CD4-positive, alpha-beta T cell (primary cell): ENCODE data around the gene MLLT3. TPM values are rescaled to one million over a fixed set of nuclear protein-coding genes. Genes with fewer than 3 reads are reported as not detected.

Source experiments
- ATAC-seq: fragments of 200-7000 bp; cut with Tn5 transposase; one replicate; pipeline ENCODE4 v1.10.0; 2022; ENCODE audit warnings: mild to moderate bottlenecking; ENCODE audit not compliant: poor library complexity
- CTCF ChIA-PET: fragments of 350-600 bp; sonication (Branson Sonifier 250); formaldehyde crosslinking; loops from one replicate; lab custom pipeline; 2021; ENCODE audit warnings: antibody characterized with exemption, inconsistent platforms; lab: Charles Lee
- POLR2A ChIA-PET: fragments of 350-600 bp; sonication (Branson Sonifier 250); formaldehyde crosslinking; loops from one replicate; lab custom pipeline; 2021; ENCODE audit warnings: antibody characterized with exemption, inconsistent platforms; lab: Charles Lee
- DNase-seq, 14 experiments: peaks; one replicate each; pipeline ENCODE4 v3.0.0-alpha.2; 2013 to 2020; ENCODE audit warnings: mixed read lengths in 2 of 14
- H3K27ac ChIP-seq, 2 donors: one replicate each; pipeline versions ENCODE4 v1.5.1 to v1.7.0; 2013; ENCODE audit warnings: low read length in 2 of 2, low read depth in 1 of 2, mild to moderate bottlenecking in 1 of 2
- H3K27me3 ChIP-seq, 2 experiments: 1 replicate in 1 of 2; 2 replicates in 1 of 2; pipeline versions ENCODE4 v1.6.1 to v1.7.0; 2013; ENCODE audit warnings: low read length in 2 of 2, control low read depth in 1 of 2, mild to moderate bottlenecking in 1 of 2, moderate library complexity in 1 of 2; ENCODE audit not compliant: insufficient read depth in 2 of 2, control insufficient read depth in 1 of 2
- H3K36me3 ChIP-seq: one replicate; pipeline ENCODE4 v1.6.1; 2013; ENCODE audit warnings: low read length, control low read depth; ENCODE audit not compliant: insufficient read depth
- H3K4me1 ChIP-seq: one replicate; pipeline ENCODE4 v1.6.1; 2013; ENCODE audit warnings: low read length, control low read depth; ENCODE audit not compliant: insufficient read depth
- H3K4me3 ChIP-seq: one replicate; pipeline ENCODE4 v1.5.1; 2013; ENCODE audit warnings: mild to moderate bottlenecking, low read length, moderate library complexity
- H3K9me3 ChIP-seq, 2 experiments: 1 replicate in 1 of 2; 2 replicates in 1 of 2; pipeline versions ENCODE4 v1.6.1 to v1.7.0; 2013; ENCODE audit warnings: low read length in 2 of 2, mild to moderate bottlenecking in 2 of 2, control low read depth in 1 of 2, moderate library complexity in 1 of 2; ENCODE audit not compliant: control insufficient read depth in 1 of 2, insufficient read depth in 1 of 2
- H3K27ac Mint-ChIP-seq: one replicate; pipeline ENCODE4 v1.8.0; 2020; ENCODE audit warnings: mixed read lengths
- H3K27me3 Mint-ChIP-seq: one replicate; pipeline ENCODE4 v1.8.0; 2021; ENCODE audit warnings: mixed read lengths
- H3K36me3 Mint-ChIP-seq: one replicate; pipeline ENCODE4 v1.8.0; 2021; ENCODE audit warnings: low read depth, mixed read lengths
- H3K4me1 Mint-ChIP-seq: one replicate; pipeline ENCODE4 v1.8.0; 2021; ENCODE audit warnings: low read depth, mixed read lengths
- H3K4me3 Mint-ChIP-seq: one replicate; pipeline ENCODE4 v1.8.0; 2020; ENCODE audit warnings: mild to moderate bottlenecking, mixed read lengths
- H3K9me3 Mint-ChIP-seq: one replicate; pipeline ENCODE4 v1.8.0; 2020; ENCODE audit warnings: mixed read lengths
- CTCF ChIP-seq: fragments of 200-600 bp; IDR thresholded peaks from one replicate; pipeline ENCODE4 v1.8.0; 2022; ENCODE audit warnings: antibody characterized with exemption, mild to moderate bottlenecking
- intact Hi-C, 2 experiments: fragments of 100-400 bp; cut with DNase I in 1 of 2; cut with micrococcal nuclease in 1 of 2; formaldehyde crosslinking; loops; one replicate each; pipeline versions ENCODE4 v1.15.1 to v1.9.0; 2023 to 2025; cut with DNase I, micrococcal nuclease
- total RNA-seq, 174 experiments: library from RNA in 2 of 174; stranded (reverse) in 2 of 174; gene quantifications; one replicate each; pipeline ENCODE4 v1.2.3 and lab custom pipeline; 2021 to 2026

Gene MLLT3
- total RNA-seq, 2 experiments from 2014 or later, result 59.2 to 60.6 TPM

DNA sequence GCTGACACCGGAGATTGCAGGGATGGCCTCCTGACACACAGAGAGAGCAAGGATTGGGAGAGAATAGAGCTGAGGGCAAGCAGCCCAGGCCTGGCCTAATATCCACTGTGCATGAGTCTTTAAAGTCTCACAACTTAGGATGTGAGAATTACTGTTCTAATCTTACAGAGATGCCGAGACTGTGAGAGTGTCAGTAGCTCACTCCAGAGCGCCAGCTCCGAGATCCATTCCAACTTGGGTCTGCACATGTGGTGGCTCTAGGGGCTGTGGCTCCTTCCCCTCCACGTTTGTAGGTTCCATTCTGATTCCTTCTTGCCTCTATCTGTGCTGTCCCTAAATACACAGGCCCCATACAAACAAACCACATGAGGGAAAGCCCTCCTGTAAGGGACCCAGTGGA lies 304.6 kb downstream of the MLLT3 start:
- H3K27me3 Mint-ChIP-seq, result no peaks in the 10 kb centered on the region
- ChIA-PET CTCF (no interaction called here), POLR2A (no interaction called here)
- no peak overlapping the region for H3K4me3 ChIP-seq
- H3K27ac Mint-ChIP-seq, result peak overlapping the region; percentile 28
- TF ChIP-seq CTCF, result no peak
- ATAC-seq, result no peak
- H3K4me1 Mint-ChIP-seq, result peaks cover 82% of the 10 kb centered on the region
- peaks cover 4% of the 10 kb centered on the region for H3K36me3 Mint-ChIP-seq
- H3K27ac ChIP-seq, result no peak overlapping the region
- no peaks in the 10 kb centered on the region for H3K9me3 Mint-ChIP-seq
- no peaks in the 10 kb centered on the region for H3K9me3 ChIP-seq
- no peak for DNase-seq
- intact Hi-C loops, result no loop called here
- no peak overlapping the region for H3K4me3 Mint-ChIP-seq
- no peaks in the 10 kb centered on the region for H3K27me3 ChIP-seq
- peaks cover 78% of the 10 kb centered on the region for H3K4me1 ChIP-seq
- no peaks in the 10 kb centered on the region for H3K36me3 ChIP-seq

DNA sequence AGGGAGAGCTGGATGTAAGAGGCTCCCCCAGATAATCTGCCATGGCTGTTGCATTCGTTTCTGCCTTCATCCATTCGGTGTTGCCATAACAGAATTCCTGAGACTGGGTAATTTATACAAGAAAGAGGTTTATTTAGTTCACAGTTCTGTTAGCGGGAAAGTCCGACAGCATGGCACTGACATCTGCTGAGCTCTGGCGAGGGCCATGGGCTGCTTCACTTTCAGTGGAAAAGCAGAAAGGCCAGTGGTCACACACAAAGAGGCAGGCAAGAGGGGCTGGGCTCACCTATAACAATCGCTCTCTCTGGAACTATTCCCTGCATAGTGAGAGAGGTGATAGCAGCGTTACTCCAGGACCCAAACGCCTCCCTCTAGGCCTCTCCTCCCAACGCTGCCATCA lies 305.9 kb downstream of the MLLT3 start:
- CTCF ChIA-PET, result no interaction called here
- Mint-ChIP-seq H3K27ac (peak overlapping the region; percentile 78), H3K27me3 (no peaks in the 10 kb centered on the region), H3K36me3 (no peaks in the 10 kb centered on the region), H3K4me1 (peaks cover 79% of the 10 kb centered on the region), H3K9me3 (no peaks in the 10 kb centered on the region), H3K4me3 (no peak overlapping the region)
- Histone ChIP-seq H3K36me3 (no peaks in the 10 kb centered on the region), H3K9me3 (no peaks in the 10 kb centered on the region), H3K27me3 (no peaks in the 10 kb centered on the region), H3K27ac (no peak overlapping the region), H3K4me1 (peaks cover 65% of the 10 kb centered on the region), H3K4me3 (no peak overlapping the region)
- ATAC-seq (no peak), DNase-seq (no peak)
- POLR2A ChIA-PET, result interaction anchor here (0.7 to 4.0 kb wide), 2 partner anchors 16 to 31 kb away, joined by 4 to 10 read pairs; no protein-coding TSS in a partner anchor
- intact Hi-C loops, result no loop called here
- no peak for TF ChIP-seq CTCF

DNA sequence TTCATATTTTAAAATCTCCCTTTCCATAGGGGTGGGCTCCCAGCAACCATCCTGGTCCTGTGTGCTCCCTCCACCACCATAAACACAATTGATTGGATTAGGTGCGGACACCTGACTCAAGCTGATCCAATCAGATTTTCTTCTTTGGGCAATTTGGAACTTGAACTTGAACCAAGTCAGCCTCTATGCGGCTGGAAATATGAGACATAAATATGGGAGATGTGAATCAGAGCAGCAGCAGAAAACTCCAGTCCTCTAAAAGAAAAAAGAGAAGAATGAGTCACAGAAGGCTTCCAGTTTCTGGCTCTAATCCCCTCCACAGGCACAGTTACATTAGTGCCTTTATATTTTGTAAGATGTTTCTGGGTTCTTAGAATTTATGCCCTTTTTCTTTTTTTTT lies 306.6 kb downstream of the MLLT3 start:
- H3K4me3 ChIP-seq, result no peak overlapping the region
- TF ChIP-seq CTCF, result no peak

More for the DNA sequence above, 306.6 kb downstream of the MLLT3 start:
- Histone ChIP-seq H3K36me3 (no peaks in the 10 kb centered on the region), H3K27ac (peak overlapping the region; percentile 33 to 69), H3K4me1 (peaks cover 58% of the 10 kb centered on the region), H3K9me3 (no peaks in the 10 kb centered on the region), H3K27me3 (no peaks in the 10 kb centered on the region)
- ChIA-PET CTCF (no interaction called here), POLR2A (interaction anchor here (0.7 to 4.0 kb wide), 2 partner anchors 15 to 31 kb away, joined by 4 to 10 read pairs; no protein-coding TSS in a partner anchor)
- no peaks in the 10 kb centered on the region for H3K9me3 Mint-ChIP-seq
- peak overlapping the region; percentile 5 for H3K4me3 Mint-ChIP-seq
- DNase-seq (no peak), ATAC-seq (no peak)
- H3K27ac Mint-ChIP-seq, result peak overlapping the region; percentile 78
- intact Hi-C loops, result loop anchor here in 1 of 2 experiments (2.0 kb wide), 1 partner anchor 307 kb away; the partner anchor contains the start of gene MLLT3
- H3K27me3 Mint-ChIP-seq, result no peaks in the 10 kb centered on the region
- H3K36me3 Mint-ChIP-seq, result no peaks in the 10 kb centered on the region
- H3K4me1 Mint-ChIP-seq, result peaks cover 72% of the 10 kb centered on the region
